HL-60/S4 (cell line): ENCODE data around the gene TBC1D3C.
"Not testable (repeated sequence)": the region's sequence is repeated elsewhere in the genome, so short reads cannot be mapped to it uniquely, and the experiment has no call there.

Experiments used
- in situ Hi-C: fragments of 300-500 bp; cut with MboI; formaldehyde crosslinking; loops from 2 replicates; pipeline ENCODE4 v1.14.3; 2022; ENCODE audit warnings: low sequenced_read_pairs

Gene TBC1D3C

DNA sequence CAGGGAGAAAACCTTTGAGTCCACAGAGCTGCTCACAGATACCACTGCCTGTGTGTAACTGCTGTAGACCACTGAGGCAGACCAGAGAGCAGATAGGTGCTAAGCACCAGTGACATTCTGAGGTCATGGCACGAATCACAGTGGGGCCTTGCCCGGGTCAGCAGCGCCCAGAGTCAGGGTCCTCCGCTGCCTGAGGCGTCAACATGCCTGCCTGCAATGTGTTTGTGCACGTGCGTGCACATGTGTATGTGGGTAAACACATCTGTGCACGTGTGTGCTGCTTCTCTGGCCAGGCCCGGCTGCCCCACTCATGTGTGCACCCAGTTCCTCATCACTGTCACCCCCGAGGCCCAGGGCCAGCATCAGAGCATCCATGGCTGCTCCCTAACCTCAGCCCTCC lies at the start of gene TBC1D3C:
TBC1D3C (minus strand) TSS at position 101 of the 400 bp plus-strand sequence. CDS start 1,568 bp downstream, outside the sequence.
- in situ Hi-C loops, result not testable (repeated sequence)

DNA sequence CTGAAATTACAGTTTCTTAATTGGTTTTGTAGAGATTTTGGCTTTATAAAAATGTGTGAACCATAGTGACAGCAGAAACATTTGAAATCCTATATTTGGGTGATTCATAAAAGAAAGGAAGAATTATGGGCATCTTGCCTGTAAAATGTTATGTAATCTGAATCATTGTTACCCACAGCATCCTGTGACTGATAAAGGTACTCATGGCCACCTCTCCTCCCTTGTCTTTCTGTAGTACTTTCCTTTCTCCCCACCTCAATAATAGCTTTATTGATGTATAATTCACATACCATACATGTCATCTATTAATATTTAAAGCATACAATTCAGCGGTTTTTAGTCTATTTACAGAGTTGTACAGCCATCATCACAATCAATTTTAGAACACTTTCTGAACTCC lies 30.8 kb upstream of the TBC1D3C start:
- in situ Hi-C loops, result not testable (repeated sequence)

DNA sequence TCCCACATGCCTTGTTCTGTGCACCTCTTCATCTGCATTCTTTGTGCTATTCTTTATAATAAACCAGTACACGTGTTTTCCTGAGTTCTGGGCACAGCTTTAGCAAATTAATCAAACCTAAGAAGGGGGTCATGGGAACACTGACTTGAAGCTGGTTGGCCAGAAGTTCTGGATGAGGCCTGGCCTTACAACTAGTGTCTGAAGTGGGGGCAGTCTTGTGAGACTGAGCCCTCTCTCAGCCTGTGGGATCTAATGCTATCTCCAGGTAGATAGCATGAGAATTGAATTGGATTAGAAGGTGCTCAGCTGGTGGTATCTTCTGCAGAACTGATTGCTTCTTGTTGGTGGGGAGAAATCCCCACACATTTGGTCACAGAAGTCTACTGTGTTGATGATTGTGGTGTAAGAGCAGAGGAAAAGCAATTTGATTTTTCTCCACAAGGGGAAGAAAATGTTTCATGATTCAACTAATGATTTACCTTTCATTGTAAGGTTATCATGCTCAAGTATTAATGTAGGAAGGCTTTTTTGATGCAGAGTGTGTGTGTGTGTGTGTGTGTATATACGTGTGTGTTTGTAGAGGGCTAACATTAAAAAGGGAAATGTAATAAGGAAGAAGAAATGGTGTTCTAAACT lies 25.7 kb upstream of the TBC1D3C start:
- in situ Hi-C loops, result not testable (repeated sequence)

DNA sequence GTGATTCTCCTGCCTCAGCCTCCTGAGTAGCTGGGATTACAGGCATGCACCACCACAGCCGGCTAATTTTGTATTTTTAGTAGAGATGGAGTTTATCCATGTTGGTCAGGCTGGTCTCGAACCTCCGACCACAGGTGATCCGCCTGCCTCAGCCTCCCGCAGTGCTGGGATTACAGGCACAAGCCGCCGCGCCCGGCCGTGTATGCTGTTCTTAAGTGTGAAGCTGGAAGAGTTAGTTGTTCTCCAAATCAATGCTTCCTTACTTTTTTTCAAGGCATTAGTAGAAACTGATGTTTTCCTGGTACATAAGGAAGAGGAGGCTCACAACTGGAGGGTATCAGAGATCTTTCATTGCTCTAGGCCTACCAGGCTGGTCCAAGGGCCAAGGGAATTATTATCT lies 19.7 kb upstream of the TBC1D3C start:
- in situ Hi-C loops, result not testable (repeated sequence)

DNA sequence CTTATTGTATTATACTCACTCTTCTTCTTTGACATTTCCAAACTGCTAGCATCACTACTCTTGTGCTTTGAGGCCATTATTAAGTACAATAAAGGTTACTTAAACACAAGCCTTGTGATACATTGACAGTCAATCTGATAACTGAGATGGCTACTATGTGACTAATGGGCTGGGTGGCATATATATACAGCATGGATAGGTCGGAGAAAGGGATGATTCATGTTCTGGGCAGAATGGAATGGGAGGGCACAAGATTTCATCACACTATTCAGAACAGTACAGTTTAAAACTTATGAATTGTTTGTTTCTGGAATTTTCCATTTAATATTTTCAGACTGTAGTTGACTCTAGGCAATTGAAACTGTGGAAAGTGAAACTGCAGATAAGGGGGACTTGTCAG lies 18.9 kb upstream of the TBC1D3C start:
- in situ Hi-C loops, result not testable (repeated sequence)
